C4-2B (cell line): Measurements from ENCODE around the gene PLAGL1.

ENCODE experiments used
- H3K27ac ChIP-seq: fragments of 450-650 bp; 2 replicates; pipeline ENCODE4 v1.5.1; 2017
- CTCF ChIP-seq: fragments of 450-650 bp; conservative IDR thresholded peaks from 2 replicates; pipeline ENCODE4 v1.5.1; 2017; ENCODE audit warnings: mild to moderate bottlenecking
- ZFX ChIP-seq: fragments of 450-650 bp; IDR thresholded peaks from 2 replicates; pipeline ENCODE4 v1.6.1; 2017

Gene PLAGL1

GRCh38 chr6:143963158-143963919 is 44.7 kb downstream of the PLAGL1 start:
- no peak overlapping the region for H3K27ac ChIP-seq
- TF ChIP-seq CTCF (no peak), ZFX (no peak)

GRCh38 chr6:143961886-143962878 is 45.9 kb downstream of the PLAGL1 start:
- TF ChIP-seq ZFX (no peak), CTCF (no peak; the same call in 1 of the 2 replicates)
- H3K27ac ChIP-seq: no peak overlapping the region

DNA sequence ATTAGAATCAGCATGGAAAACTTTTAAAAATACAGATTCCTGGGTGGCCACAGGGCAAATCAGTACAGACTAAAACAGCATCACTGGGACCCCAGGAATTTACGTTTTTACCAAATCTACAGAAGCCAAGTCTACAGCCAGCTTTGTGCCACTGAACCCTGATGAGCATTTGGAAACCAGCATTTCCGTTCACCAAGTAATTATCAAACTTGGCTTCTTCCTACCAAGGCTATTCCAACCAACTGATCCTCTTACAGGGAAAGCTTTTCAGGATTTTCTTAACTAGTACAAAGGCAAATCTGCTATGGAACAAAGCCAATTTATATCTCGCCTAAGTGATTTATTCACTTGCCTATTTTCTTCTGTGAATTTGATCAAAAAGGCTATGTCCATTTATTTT is 47.0 kb downstream of the PLAGL1 start:
- TF ChIP-seq CTCF (no peak), ZFX (no peak)
- no peak overlapping the region for H3K27ac ChIP-seq

DNA sequence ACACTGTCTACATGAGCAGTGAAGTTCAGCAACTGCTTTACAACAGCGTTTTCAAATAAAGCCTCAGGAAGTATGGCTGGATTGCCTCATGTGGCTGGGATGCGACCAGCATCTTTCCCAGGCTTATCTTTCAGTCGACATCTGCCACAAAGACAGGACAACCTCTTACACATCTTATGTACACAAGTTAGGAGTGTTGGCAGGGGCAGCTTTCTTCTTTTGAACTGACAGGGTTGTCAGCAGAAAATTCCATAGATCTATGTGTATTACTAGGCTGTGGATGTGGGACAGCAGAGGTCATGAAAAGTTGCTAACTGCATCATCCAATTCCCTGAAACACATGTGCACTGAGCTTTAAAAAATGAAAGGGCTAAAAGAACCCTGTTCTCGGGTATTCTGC is 48.1 kb downstream of the PLAGL1 start:
- H3K27ac ChIP-seq: no peak overlapping the region
- no peak for TF ChIP-seq ZFX
- no peak for TF ChIP-seq CTCF

GRCh38 chr6:143958839-143959399 is 49.1 kb downstream of the PLAGL1 start:
- H3K27ac ChIP-seq: no peak overlapping the region
- no peak for TF ChIP-seq CTCF
- TF ChIP-seq ZFX: no peak

GRCh38 chr6:143957679-143958274 is 50.3 kb downstream of the PLAGL1 start:
- no peak for TF ChIP-seq ZFX
- no peak for TF ChIP-seq CTCF
- H3K27ac ChIP-seq: no peak overlapping the region
